GM21390 (cell line): ENCODE measurements around the gene DSTN.
"Not testable (repeated sequence)": the region's sequence is repeated elsewhere in the genome, so short reads cannot be mapped to it uniquely, and the experiment has no call there.

Experiments
- ATAC-seq: cut with Tn5 transposase; IDR thresholded peaks from one replicate; pipeline ENCODE4 v1.9.1; 2021; ENCODE audit not compliant: unreplicated experiment

The DSTN gene

GRCh38 chr20:17648791-17649730, 79.2 kb downstream of the DSTN start:
- no peak for ATAC-seq

- ATAC-seq: no peak
Observed at GRCh38 chr20:17650301-17651128, 80.6 kb downstream of the DSTN start.

GRCh38 chr20:17651129-17651759, 81.4 kb downstream of the DSTN start:
- no peak for ATAC-seq

GRCh38 chr20:17651760-17652388, 82.0 kb downstream of the DSTN start:
- ATAC-seq: no peak

- ATAC-seq: no peak
Observed at GRCh38 chr20:17652411-17652810, 82.5 kb downstream of the DSTN start.

- ATAC-seq: no peak
Observed at GRCh38 chr20:17653835-17654648, 84.2 kb downstream of the DSTN start.

- no peak for ATAC-seq
Observed at GRCh38 chr20:17654649-17655285, 84.9 kb downstream of the DSTN start.

GRCh38 chr20:17655286-17655651, 85.4 kb downstream of the DSTN start:
- ATAC-seq: no peak

GRCh38 chr20:17655865-17656479, 86.1 kb downstream of the DSTN start:
- no peak for ATAC-seq

GRCh38 chr20:17657079-17657825, 87.4 kb downstream of the DSTN start:
- ATAC-seq: no peak

GRCh38 chr20:17657898-17658647, 88.2 kb downstream of the DSTN start:
- ATAC-seq: no peak

GRCh38 chr20:17658648-17658993, 88.7 kb downstream of the DSTN start:
- no peak for ATAC-seq

- not testable (repeated sequence) for ATAC-seq
Observed at GRCh38 chr20:17659344-17659743, 89.5 kb downstream of the DSTN start.
